Kidney epithelial cell (primary cell): Measurements from ENCODE around the gene LILRB3. TPM values are rescaled to one million over a fixed set of nuclear protein-coding genes. Genes with fewer than 3 reads are reported as not detected.
"Not testable (repeated sequence)": the region's sequence is repeated elsewhere in the genome, so short reads cannot be mapped to it uniquely, and the experiment has no call there.

Experiments
- DNase-seq: peaks from one replicate; pipeline ENCODE4 v3.0.0-alpha.2; 2010; ENCODE audit warnings: low read depth
- H3K27me3 ChIP-seq: 2 replicates; pipeline ENCODE4 v1.6.0; 2011; ENCODE audit warnings: low read length; ENCODE audit not compliant: control insufficient read depth, insufficient read depth
- H3K36me3 ChIP-seq: 2 replicates; pipeline ENCODE4 v1.5.1; 2011; ENCODE audit warnings: low read length; ENCODE audit not compliant: control insufficient read depth, insufficient read depth
- H3K4me3 ChIP-seq: 2 replicates; pipeline ENCODE4 v1.5.1; 2011; ENCODE audit warnings: low read depth, mild to moderate bottlenecking, control low read depth, low read length
- CTCF ChIP-seq: IDR thresholded peaks from 2 replicates; pipeline ENCODE4 v1.5.1; 2011; ENCODE audit warnings: mild to moderate bottlenecking, moderate library complexity, low read length, control low read depth, inconsistent platforms; ENCODE audit not compliant: insufficient read depth, poor library complexity, severe bottlenecking
- total RNA-seq: library from RNA; depleted of rRNA; stranded (reverse); fragments of >200 nt; gene quantifications from 2 replicates; pipeline ENCODE4 v1.2.3, GENCODE V29; 2015

LILRB3 gene
- total RNA-seq, 1 donor from 2014 or later: 0.50 TPM

DNA sequence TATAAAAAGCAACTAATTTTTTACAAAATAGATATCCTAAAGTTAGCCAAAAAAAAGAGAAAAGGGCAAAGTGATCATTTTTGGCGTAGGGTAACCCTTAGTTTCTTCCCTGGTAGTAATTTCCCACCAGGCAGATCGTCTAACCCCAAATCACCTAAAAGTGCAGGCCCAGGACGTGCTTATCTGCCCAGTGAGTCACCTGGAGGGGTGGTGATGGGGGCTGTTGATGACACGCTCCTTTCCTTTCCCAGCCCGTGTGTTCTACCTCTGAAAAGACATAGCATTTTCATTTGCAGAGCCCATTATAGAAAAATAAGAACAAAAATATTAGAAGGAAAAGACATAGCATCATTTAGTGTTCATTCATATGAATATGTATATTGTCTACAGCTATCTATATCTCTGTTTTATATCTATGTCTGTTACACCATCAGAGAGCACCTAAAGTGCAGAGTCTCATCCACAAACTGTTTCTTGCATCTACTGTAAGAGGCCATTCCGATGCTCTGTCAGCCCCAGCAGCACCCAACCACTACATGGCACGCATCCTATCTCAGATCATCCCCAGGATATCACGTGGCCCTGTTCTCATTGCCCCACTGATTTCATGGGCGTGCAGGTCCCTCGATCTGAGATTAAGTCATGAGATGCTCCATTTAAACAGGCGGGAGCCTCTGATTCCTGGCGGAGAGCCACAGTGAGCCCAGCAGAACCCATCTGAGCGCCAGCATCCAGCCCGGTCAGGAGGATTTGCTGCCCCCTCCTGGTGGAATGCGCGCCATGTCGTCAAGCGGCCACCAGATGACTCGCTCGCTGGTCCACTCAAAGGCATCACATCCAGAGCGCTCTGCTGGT is 8.5 kb upstream of the LILRB3 start:
- TF ChIP-seq CTCF: peak; percentile 96
- H3K36me3 ChIP-seq: no peaks in the 10 kb centered on the region
- no peak overlapping the region for H3K4me3 ChIP-seq
- no peaks in the 10 kb centered on the region for H3K27me3 ChIP-seq
- DNase-seq: no peak

DNA sequence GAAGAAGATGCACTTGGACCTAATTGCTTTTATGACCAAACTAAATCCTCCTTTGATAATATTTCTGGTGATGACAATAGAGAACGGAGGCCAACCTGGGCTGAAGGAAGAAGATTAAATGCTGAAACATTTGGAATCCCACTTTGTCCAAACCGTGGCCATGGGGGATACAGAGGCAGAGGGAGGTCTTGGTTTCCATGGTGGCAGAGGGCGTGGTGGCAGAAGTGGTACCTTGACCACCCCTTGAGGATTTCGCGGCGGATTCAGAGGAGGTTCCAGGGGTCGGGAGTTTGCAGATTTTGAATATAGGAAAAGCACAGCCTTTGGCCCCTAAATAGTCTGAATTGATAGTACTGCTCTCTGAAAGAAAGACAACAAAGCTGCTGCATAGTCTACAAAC is 7.2 kb upstream of the LILRB3 start:
- no peaks in the 10 kb centered on the region for H3K36me3 ChIP-seq
- TF ChIP-seq CTCF: no peak
- no peak overlapping the region for H3K4me3 ChIP-seq
- DNase-seq: no peak
- no peaks in the 10 kb centered on the region for H3K27me3 ChIP-seq

- Histone ChIP-seq H3K27me3 (peaks cover under 1% of the 10 kb centered on the region), H3K4me3 (no peak overlapping the region), H3K36me3 (no peaks in the 10 kb centered on the region)
- no peak for DNase-seq
- TF ChIP-seq CTCF: no peak
Observed at GRCh38 chr19:54229146-54229545, 6.3 kb upstream of the LILRB3 start.

DNA sequence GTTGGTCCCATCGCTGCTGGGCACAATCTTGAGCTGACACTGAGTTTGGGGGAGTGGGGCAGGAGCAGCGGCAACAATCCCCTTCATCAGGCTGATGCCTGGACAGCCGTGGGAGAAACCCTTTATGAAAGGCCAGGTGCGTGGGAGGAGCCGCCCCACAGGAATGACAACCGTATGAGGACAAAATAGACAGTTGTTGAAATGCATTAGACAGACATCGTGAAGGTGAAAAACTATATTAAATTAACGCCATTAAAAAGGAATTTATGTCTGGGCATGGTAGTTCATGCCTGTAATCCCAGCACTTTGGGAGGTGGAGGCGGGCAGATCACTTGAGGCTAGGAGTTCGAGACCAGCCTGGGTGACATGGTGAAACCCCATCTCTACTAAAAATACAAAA is 1.8 kb upstream of the LILRB3 start:
- not testable (repeated sequence) for H3K4me3 ChIP-seq, DNase-seq, H3K36me3 ChIP-seq
- H3K27me3 ChIP-seq: peaks cover 13% of the 10 kb centered on the region

DNA sequence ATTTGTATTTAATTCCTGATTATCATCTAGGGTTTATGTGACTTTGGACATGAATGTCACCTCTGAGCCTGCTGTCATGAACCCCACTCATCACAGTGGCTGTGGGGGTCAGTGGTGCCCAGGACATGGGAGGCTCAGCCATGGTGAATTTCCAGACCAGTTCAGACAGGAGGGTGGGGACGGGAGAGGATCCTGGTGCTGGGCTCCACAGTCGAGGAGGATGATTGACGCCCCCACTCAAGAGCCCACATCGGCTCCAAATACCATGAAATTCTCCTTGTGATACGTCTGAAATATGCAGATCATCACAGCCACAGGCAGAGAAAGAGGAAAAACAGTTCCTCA is 1.1 kb upstream of the LILRB3 start:
- not testable (repeated sequence) for H3K36me3 ChIP-seq, H3K4me3 ChIP-seq, DNase-seq
- H3K27me3 ChIP-seq: peaks cover 13% of the 10 kb centered on the region

DNA sequence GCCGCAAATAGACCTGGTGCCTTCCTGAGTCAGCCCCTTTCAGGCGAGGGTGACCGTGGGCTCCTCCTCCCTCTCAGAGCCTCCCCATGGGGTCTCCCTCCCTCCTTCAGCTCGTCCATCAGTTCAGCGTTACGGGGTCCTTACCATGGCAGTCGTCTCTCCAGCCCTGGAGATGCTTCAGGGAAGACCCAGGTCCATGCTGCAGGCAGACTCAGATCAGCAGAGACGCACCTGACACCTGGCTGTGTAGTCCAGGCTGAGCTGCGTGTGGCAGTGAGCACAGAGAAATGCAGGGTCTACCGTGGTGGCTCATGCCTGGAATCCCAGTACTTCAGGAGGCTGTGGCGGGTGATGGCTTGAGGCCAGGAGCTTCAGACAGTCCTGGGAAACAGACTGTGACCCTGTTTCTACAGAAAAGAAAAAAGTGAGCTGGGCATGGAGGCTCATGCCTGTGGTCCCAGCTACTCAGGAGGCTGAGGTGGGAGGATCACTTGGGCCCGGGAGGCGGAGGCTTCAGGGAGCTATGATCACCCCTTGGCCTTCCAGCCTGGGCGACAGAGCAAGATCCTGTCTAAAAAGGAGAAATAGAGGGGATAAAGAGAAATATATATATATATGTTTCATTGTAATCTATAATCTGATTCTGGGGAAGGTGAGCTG is 600 bp upstream of the LILRB3 start:
- H3K4me3 ChIP-seq, DNase-seq, H3K36me3 ChIP-seq: not testable (repeated sequence)
- peaks cover 13% of the 10 kb centered on the region for H3K27me3 ChIP-seq

DNA sequence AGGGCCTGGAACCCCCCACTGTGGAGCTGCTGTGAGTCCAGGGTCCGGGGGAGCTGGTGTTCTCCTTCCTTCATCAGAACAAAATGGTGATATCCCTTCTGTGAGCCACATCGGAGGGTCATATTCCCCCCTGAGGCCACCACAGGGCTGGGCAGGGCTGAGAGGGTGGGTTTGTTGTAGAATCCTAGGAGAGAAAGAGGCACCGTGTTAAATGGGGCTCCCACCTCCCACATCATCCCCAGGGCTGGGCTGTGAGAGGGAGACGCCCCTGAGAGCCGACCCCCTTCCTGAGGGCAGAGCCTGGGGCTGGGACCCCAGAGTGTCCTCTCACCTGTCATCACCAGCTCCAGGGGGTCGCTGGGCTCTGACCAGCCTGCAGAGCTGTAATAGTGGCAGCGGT is 860 bp downstream of the LILRB3 start:
- not testable (repeated sequence) for DNase-seq
- H3K27me3 ChIP-seq: peaks cover 15% of the 10 kb centered on the region

GRCh38 chr19:54219702-54220101 is 3.1 kb downstream of the LILRB3 start:
- not testable (repeated sequence) for H3K4me3 ChIP-seq, H3K36me3 ChIP-seq, DNase-seq
- H3K27me3 ChIP-seq: peaks cover 15% of the 10 kb centered on the region

More for the DNA sequence above, 860 bp downstream of the LILRB3 start:
- H3K36me3 ChIP-seq, H3K4me3 ChIP-seq: not testable (repeated sequence)
